SK-N-MC (cell line): ENCODE measurements around the gene DUS1L.
A peak's percentile ranks its signal among the peaks of the same experiment; 100 is the strongest.

Source experiments
- DNase-seq: peaks from one replicate; pipeline ENCODE4 v3.0.0-alpha.2; 2011; ENCODE audit warnings: low read depth, low spot score
- H3K27ac ChIP-seq: fragments of 200-600 bp; sonication (generic); 2 replicates; pipeline ENCODE4 v1.5.1; 2016; ENCODE audit warnings: mixed run types
- H3K36me3 ChIP-seq: fragments of 200-600 bp; sonication (generic); 2 replicates; pipeline ENCODE4 v1.6.1; 2017; ENCODE audit warnings: antibody characterized with exemption, low read length, mixed read lengths; ENCODE audit not compliant: insufficient read depth
- H3K4me3 ChIP-seq: fragments of 200-600 bp; sonication (generic); 2 replicates; pipeline ENCODE4 v1.5.1; 2016
- H3K9ac ChIP-seq: fragments of 200-600 bp; sonication (generic); 2 replicates; pipeline ENCODE4 v1.8.0; 2017; ENCODE audit warnings: mixed run types, mixed read lengths; ENCODE audit not compliant: insufficient read length
- H3K9me3 ChIP-seq: fragments of 200-600 bp; sonication (generic); 2 replicates; pipeline ENCODE4 v1.6.1; 2017; ENCODE audit warnings: low read depth, mild to moderate bottlenecking, antibody characterized with exemption, low read length, moderate library complexity, mixed read lengths
- EZH2 ChIP-seq: fragments of 200-600 bp; sonication (generic); IDR thresholded peaks from one replicate; pipeline ENCODE4 v1.6.1; 2017; ENCODE audit warnings: antibody characterized with exemption
- FOXP2 ChIP-seq: optimal IDR thresholded peaks from 2 replicates; pipeline ENCODE3; 2011; ENCODE audit warnings: mild to moderate bottlenecking, moderate library complexity; ENCODE audit not compliant: insufficient read depth; ENCODE audit errors: extremely low read length, control extremely low read depth
- POLR2AphosphoS5 ChIP-seq: IDR thresholded peaks from 2 replicates; pipeline ENCODE4 v1.6.1; 2012; ENCODE audit warnings: mild to moderate bottlenecking, low read depth, low read length, borderline replicate concordance

The DUS1L gene

GRCh38 chr17:82056729-82057621 lies 8.6 kb downstream of the DUS1L start:
- Histone ChIP-seq H3K27ac (no peak overlapping the region), H3K36me3 (peaks cover 53% of the 10 kb centered on the region; the same call in 1 of the 2 replicates)

DNA sequence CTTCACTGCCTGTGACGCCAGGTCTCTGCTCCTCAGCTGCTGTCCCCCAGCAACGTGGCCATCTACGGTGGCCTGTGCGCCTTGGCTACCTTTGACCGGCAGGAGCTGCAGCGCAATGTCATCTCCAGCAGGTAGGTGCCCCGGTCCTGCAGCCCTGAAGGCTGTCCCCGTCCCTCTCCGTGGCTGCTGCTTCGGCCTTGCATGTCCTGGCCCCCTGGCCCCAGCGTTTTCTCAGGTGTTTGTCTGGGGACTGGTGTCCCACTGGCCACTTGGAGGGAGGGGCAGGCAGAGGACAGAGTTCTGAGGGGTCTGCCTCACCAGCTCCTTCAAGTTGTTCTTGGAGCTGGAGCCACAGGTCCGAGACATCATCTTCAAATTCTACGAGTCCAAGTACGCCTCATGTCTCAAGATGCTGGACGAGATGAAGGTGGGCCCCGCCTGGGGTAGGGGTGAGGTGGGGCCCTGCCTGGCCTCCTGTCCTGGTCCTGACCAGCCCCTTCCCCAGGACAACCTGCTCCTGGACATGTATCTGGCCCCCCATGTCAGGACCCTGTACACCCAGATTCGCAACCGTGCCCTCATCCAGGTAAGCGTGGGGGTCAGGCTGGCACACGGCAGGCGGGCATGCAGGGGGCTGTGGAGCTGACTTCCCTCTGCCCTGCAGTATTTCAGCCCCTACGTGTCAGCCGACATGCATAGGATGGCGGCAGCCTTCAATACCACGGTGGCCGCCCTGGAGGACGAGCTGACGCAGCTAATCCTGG lies 9.5 kb downstream of the DUS1L start:
- Histone ChIP-seq H3K4me3 (no peak overlapping the region), H3K27ac (no peak overlapping the region), H3K9ac (no peak overlapping the region), H3K36me3 (peaks cover 49% of the 10 kb centered on the region; the same call in 1 of the 2 replicates), H3K9me3 (no peaks in the 10 kb centered on the region)
- TF ChIP-seq POLR2AphosphoS5 (no peak), FOXP2 (no peak), EZH2 (no peak)
- DNase-seq: no peak

More at GRCh38 chr17:82056729-82057621, 8.6 kb downstream of the DUS1L start:
- DNase-seq: no peak
- H3K9ac ChIP-seq: no peak overlapping the region
- no peak overlapping the region for H3K4me3 ChIP-seq
- TF ChIP-seq POLR2AphosphoS5 (peak; percentile 33; the same call in 1 of the 2 replicates), FOXP2 (no peak)
- no peaks in the 10 kb centered on the region for H3K9me3 ChIP-seq

DNA sequence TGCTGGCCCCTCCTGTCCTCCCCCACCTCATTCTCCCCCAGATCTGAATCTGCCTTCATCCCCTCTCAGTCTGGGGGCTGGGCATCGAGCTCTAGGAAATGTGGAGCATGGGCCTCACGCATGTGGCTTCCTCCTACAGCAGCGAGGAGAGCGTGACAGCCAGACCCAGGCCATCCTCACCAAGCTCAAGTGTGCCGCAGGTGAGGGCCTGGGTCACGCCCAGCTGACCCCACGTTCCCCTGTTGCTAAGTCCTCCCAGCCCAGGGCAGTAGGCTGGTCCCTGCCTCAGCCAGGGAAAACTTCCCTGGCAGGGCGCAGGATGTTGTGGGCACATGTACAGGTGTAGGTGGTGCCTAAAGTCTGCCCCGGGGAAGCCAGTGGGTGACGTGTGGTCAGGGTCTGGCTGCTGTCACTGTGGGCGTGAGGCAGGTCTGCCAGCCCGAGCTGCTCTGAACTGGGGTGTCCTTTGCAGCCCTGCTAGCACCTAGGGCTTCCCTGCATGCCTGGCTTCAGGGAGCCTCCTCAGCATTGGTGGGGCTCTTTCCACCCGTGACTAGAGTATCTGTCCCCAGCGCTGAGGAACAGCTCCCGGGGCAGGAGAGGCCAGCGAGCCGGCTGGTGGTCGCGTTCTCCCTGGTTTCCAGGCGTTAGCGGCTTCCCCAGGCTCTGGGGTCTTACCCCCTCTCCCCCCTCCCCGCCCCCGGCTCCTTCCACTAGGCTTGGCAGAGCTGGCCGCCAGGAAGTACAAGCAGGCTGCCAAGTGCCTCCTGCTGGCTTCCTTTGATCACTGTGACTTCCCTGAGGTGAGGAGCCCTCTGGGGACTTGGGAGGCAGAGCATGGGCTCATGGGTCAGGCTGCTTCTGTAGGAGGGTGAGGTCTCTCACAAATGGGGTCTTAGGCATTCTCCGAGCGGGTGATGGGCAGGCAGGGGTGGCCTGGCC lies 10.3 kb downstream of the DUS1L start:
- no peak for DNase-seq
- TF ChIP-seq POLR2AphosphoS5: no peak
- H3K36me3 ChIP-seq: peaks cover 40% of the 10 kb centered on the region; the same call in 1 of the 2 replicates
- H3K4me3 ChIP-seq: no peak overlapping the region
- no peaks in the 10 kb centered on the region for H3K9me3 ChIP-seq
- no peak overlapping the region for H3K27ac ChIP-seq
- no peak overlapping the region for H3K9ac ChIP-seq

GRCh38 chr17:82054351-82055022 lies 11.1 kb downstream of the DUS1L start:
- Histone ChIP-seq H3K9ac (no peak overlapping the region), H3K9me3 (no peaks in the 10 kb centered on the region), H3K36me3 (peaks cover 32% of the 10 kb centered on the region; the same call in 1 of the 2 replicates), H3K27ac (no peak overlapping the region), H3K4me3 (no peak overlapping the region)
- TF ChIP-seq FOXP2: no peak
- no peak for TF ChIP-seq POLR2AphosphoS5
- no peak for TF ChIP-seq EZH2
- no peak for DNase-seq

- Histone ChIP-seq H3K9ac (no peak overlapping the region), H3K4me3 (no peak overlapping the region)
These were observed 11.9 kb downstream of the DUS1L start for GRCh38 chr17:82053556-82054263.

DNA sequence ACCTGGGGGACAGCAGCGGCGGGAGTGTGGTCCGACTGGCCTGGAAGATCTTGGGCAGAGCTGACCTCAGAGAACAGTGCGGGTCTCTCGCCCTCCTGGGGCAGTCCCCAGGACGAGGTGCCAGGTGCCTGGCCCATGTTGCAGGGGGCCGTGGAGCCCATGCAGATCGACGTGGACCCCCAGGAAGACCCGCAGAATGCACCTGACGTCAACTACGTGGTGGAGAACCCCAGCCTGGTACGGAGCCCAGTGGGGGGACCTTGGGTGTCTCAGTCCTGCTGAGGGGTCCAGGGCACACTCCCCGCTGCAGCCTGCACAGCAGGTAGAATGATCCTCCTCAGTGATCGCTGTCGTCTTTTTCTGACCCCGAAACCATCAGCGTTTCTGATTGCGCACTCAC lies 12.5 kb downstream of the DUS1L start:
- peak overlapping the region; percentile 94 for H3K4me3 ChIP-seq
- DNase-seq: no peak
- no peak for TF ChIP-seq EZH2
- H3K9me3 ChIP-seq: no peaks in the 10 kb centered on the region
- peak overlapping the region; percentile 83 for H3K9ac ChIP-seq
- H3K36me3 ChIP-seq: peaks cover 31% of the 10 kb centered on the region; the same call in 1 of the 2 replicates
- H3K27ac ChIP-seq: no peak overlapping the region

More at GRCh38 chr17:82053556-82054263, 11.9 kb downstream of the DUS1L start:
- no peak for TF ChIP-seq EZH2
- no peak for TF ChIP-seq POLR2AphosphoS5
- no peak for TF ChIP-seq FOXP2
- H3K27ac ChIP-seq: no peak overlapping the region
- peaks cover 32% of the 10 kb centered on the region; the same call in 1 of the 2 replicates for H3K36me3 ChIP-seq
- no peaks in the 10 kb centered on the region for H3K9me3 ChIP-seq
- DNase-seq: no peak

DNA sequence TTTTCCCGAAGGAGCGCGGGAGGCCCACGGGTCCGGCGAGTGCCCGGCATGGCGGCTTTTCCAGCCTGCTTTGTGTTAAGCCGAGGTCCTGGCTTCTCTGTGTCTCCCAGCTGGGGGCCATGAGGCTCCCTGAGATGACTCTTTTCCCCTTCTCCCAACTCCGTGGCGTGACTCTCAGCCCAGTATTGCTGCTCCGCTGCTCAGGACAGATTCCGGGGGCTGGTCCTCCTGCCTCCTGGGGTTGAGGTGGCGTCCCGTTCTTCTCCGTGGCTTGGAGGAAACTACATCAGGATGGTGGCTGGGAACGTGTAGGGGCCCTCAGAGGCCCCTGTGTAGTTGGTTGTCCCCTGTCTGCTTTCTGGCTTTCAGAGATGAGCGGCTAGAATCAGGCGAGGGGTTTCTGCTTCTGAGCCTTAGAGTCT lies 13.0 kb downstream of the DUS1L start:
- H3K36me3 ChIP-seq: peaks cover 26% of the 10 kb centered on the region; the same call in 1 of the 2 replicates
- H3K9ac ChIP-seq: peak overlapping the region; percentile 83

More for the DNA sequence above, 13.0 kb downstream of the DUS1L start:
- TF ChIP-seq POLR2AphosphoS5 (no peak), EZH2 (no peak), FOXP2 (no peak)
- no peak for DNase-seq
- peak overlapping the region; percentile 94 for H3K4me3 ChIP-seq
- no peaks in the 10 kb centered on the region for H3K9me3 ChIP-seq
- no peak overlapping the region for H3K27ac ChIP-seq
